CD14-positive monocyte (primary cell): ENCODE results near the gene SKIC8. TPM values are rescaled to one million over a fixed set of nuclear protein-coding genes. Genes with fewer than 3 reads are reported as not detected.

ENCODE experiments used
- DNase-seq, 3 donors: peaks; one replicate each; pipeline ENCODE4 v3.0.0-alpha.2; 2011 to 2022
- H2AFZ ChIP-seq: 2 replicates; pipeline ENCODE4 v1.6.0; 2012; ENCODE audit warnings: mild to moderate bottlenecking, low read depth, low read length, inconsistent platforms; ENCODE audit not compliant: insufficient read depth, poor library complexity, severe bottlenecking
- H3K27ac ChIP-seq, 2 donors: 1 replicate in 1 of 2; 2 replicates in 1 of 2; pipeline ENCODE4 v1.5.1; 2012 to 2013; ENCODE audit warnings: low read length in 2 of 2, control low read depth in 1 of 2, inconsistent platforms in 1 of 2, low read depth in 1 of 2, mild to moderate bottlenecking in 1 of 2
- H3K27me3 ChIP-seq, 2 donors: one replicate each; pipeline versions ENCODE4 v1.6.0 to v1.6.1; 2011 to 2013; ENCODE audit warnings: low read length in 2 of 2; ENCODE audit not compliant: control insufficient read depth in 2 of 2, insufficient read depth in 2 of 2
- H3K36me3 ChIP-seq, 2 donors: replicated peaks in 1 of 2; 1 replicate in 1 of 2; 2 replicates in 1 of 2; pipeline versions ENCODE4 v1.5.1 to v1.6.1; 2012 to 2013; ENCODE audit warnings: low read length in 2 of 2, control low read depth in 1 of 2, inconsistent platforms in 1 of 2, mild to moderate bottlenecking in 1 of 2; ENCODE audit not compliant: insufficient read depth in 2 of 2, control insufficient read depth in 1 of 2
- H3K4me1 ChIP-seq, 2 donors: 1 replicate in 1 of 2; 2 replicates in 1 of 2; pipeline versions ENCODE4 v1.5.1 to v1.6.1; 2012 to 2013; ENCODE audit warnings: low read length in 2 of 2, control low read depth in 1 of 2, inconsistent platforms in 1 of 2, mild to moderate bottlenecking in 1 of 2, moderate library complexity in 1 of 2; ENCODE audit not compliant: insufficient read depth in 2 of 2, control insufficient read depth in 1 of 2
- H3K4me2 ChIP-seq: replicated peaks from 2 replicates; pipeline ENCODE3; 2012; ENCODE audit warnings: low read length, moderate library complexity, mild to moderate bottlenecking; ENCODE audit not compliant: poor library complexity, severe bottlenecking; ENCODE audit errors: extremely low read depth
- H3K4me3 ChIP-seq, 3 experiments: fragments of 200-600 bp in 1 of 3; sonication (generic) in 1 of 3; replicated peaks in 1 of 3; 1 replicate in 2 of 3; 2 replicates in 1 of 3; pipeline ENCODE4 v1.5.1; 2011 to 2013; ENCODE audit warnings: low read length in 3 of 3, mild to moderate bottlenecking in 3 of 3, control low read depth in 2 of 3, low read depth in 2 of 3, inconsistent platforms in 1 of 3, moderate library complexity in 1 of 3
- H3K79me2 ChIP-seq: 2 replicates; pipeline ENCODE4 v1.6.0; 2012; ENCODE audit warnings: mild to moderate bottlenecking, control low read depth, inconsistent platforms, low read length, moderate library complexity; ENCODE audit not compliant: insufficient read depth
- H3K9ac ChIP-seq: 2 replicates; pipeline ENCODE4 v1.6.0; 2017; ENCODE audit warnings: low read length, mild to moderate bottlenecking; ENCODE audit not compliant: insufficient read depth, poor library complexity, severe bottlenecking
- H3K9me3 ChIP-seq, 2 donors: replicated peaks in 1 of 2; 1 replicate in 1 of 2; 2 replicates in 1 of 2; pipeline versions ENCODE4 v1.5.1 to v1.6.1; 2012 to 2013; ENCODE audit warnings: low read length in 2 of 2, control low read depth in 1 of 2; ENCODE audit not compliant: control insufficient read depth in 1 of 2, insufficient read depth in 1 of 2
- H4K20me1 ChIP-seq: 2 replicates; pipeline ENCODE4 v1.6.0; 2012; ENCODE audit warnings: mild to moderate bottlenecking, low read length, control low read depth, moderate library complexity; ENCODE audit not compliant: insufficient read depth
- H3K27ac Mint-ChIP-seq, 7 donors: one replicate each; pipeline ENCODE4 v1.8.0; 2020; ENCODE audit warnings: mild to moderate bottlenecking in 7 of 7, mixed read lengths in 7 of 7, moderate library complexity in 6 of 7, inconsistent platforms in 2 of 7
- H3K27me3 Mint-ChIP-seq, 3 donors: one replicate each; pipeline ENCODE4 v1.8.0; 2021 to 2022; ENCODE audit warnings: low read depth in 3 of 3, mild to moderate bottlenecking in 3 of 3, mixed read lengths in 3 of 3, moderate library complexity in 3 of 3, inconsistent platforms in 1 of 3
- H3K36me3 Mint-ChIP-seq, 2 donors: one replicate each; pipeline ENCODE4 v1.8.0; 2020; ENCODE audit warnings: mixed read lengths in 2 of 2, inconsistent platforms in 1 of 2, mild to moderate bottlenecking in 1 of 2
- H3K4me1 Mint-ChIP-seq: one replicate; pipeline ENCODE4 v1.8.0; 2020; ENCODE audit warnings: mild to moderate bottlenecking, mixed read lengths
- H3K4me3 Mint-ChIP-seq, 2 donors: one replicate each; pipeline ENCODE4 v1.8.0; 2020; ENCODE audit warnings: mild to moderate bottlenecking in 2 of 2, mixed read lengths in 2 of 2, moderate library complexity in 1 of 2
- H3K9me3 Mint-ChIP-seq, 7 donors: one replicate each; pipeline ENCODE4 v1.8.0; 2020 to 2022; ENCODE audit warnings: mixed read lengths in 7 of 7, mild to moderate bottlenecking in 6 of 7, moderate library complexity in 6 of 7, inconsistent platforms in 2 of 7
- WGBS: methylation state at CpG from one replicate; pipeline ENCODE4 v1.1.5; 2013; ENCODE audit warnings: missing lambda C conversion rate; ENCODE audit not compliant: insufficient coverage; 5-methylcytosine and 5-hydroxymethylcytosine counted together
- intact Hi-C, 2 donors: fragments of 100-400 bp; cut with micrococcal nuclease; formaldehyde crosslinking; loops; one replicate each; pipeline versions ENCODE4 v1.15.0 to v1.15.1; 2023
- polyA plus RNA-seq, 3 donors: library from polyadenylated mRNA; depleted of rRNA in 1 of 3; unstranded in 2 of 3; stranded (reverse) in 1 of 3; fragments of 300-500 nt in 2 of 3; fragments of >200 nt in 1 of 3; fragmentation: Illumina TruSeq in 2 of 3; gene quantifications; 1 replicate in 2 of 3; 2 replicates in 1 of 3; pipeline ENCODE4 v1.2.3, GENCODE V29; 2012 to 2021
- TF ChIP-seq, protein P1 (sequence below): fragments of 200-600 bp; IDR thresholded peaks from one replicate; pipeline ENCODE4 v1.8.0; 2022; ENCODE audit warnings: antibody characterized with exemption, mild to moderate bottlenecking

The SKIC8 gene
- polyA plus RNA-seq, 3 donors, result 59.8 to 123 (median 88.0) TPM

DNA sequence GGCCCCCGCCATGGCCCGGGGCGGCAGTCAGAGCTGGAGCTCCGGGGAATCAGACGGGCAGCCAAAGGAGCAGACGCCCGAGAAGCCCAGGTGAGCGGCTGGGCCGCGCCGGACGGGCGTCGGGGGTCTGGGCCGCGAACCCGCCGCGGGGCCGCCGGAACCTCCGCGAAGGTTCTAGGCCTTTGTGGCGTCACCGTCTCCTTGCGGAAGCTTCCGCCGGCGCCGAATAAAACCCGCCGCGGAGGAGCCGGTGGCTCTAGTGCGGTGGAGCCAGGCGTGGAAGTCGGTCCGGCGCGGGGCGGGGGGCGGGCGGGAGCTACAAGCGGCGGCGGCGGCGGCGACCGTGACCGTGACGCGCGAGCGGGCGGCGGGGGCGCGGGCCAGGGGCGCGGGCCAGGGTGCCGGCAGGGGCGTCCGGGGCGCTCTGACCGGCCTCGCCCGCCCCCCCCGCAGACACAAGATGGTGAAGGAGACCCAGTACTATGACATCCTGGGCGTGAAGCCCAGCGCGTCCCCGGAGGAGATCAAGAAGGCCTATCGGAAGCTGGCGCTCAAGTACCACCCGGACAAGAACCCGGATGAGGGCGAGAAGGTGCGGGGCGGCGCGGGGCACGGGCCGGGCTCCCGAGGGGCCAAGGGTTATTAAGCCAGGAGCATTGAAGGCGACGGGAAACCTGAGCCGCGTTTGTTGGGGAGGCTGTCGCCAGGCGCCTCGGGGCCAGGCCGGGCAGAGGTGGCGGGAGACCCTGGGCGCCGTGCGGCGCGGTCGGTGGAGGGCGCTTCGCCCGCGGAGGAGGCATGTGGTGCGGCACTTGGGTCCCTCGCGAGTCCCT is 34.9 kb downstream of the SKIC8 start, which contains the start of gene DNAJA4:
Gene DNAJA4 (plus strand): TSS at position 259 of the 833 bp plus-strand sequence. CDS start 202 bp downstream, at position 461.
- Histone ChIP-seq H4K20me1 (no peaks in the 10 kb centered on the region), H3K4me3 (peak within 1 kb of the TSS; percentile 65 to 83 (median 70)), H3K4me2 (peak within 1 kb of the TSS; percentile 95), H3K27me3 (no peaks in the 10 kb centered on the region), H3K9me3 (no peaks in the 10 kb centered on the region), H3K36me3 (no peaks in the 10 kb centered on the region), H2AFZ (peak within 1 kb of the TSS; percentile 91), H3K27ac (peak within 1 kb of the TSS in 1 of 2 donors; percentile 64), H3K79me2 (peaks cover 15% of the 10 kb centered on the region), H3K9ac (peak within 1 kb of the TSS; percentile 74), H3K4me1 (peaks cover 11 to 19% of the 10 kb centered on the region in 2 donors)
- H3K4me1 Mint-ChIP-seq, result peaks cover 19% of the 10 kb centered on the region
- H3K9me3 Mint-ChIP-seq, result no peaks in the 10 kb centered on the region
- peaks cover 4 to 6% of the 10 kb centered on the region in 2 donors for H3K36me3 Mint-ChIP-seq
- H3K27me3 Mint-ChIP-seq, result peaks cover 0 to 3% (median 2%) of the 10 kb centered on the region in 3 donors
- DNase-seq, result peak; percentile 50 to 73 (median 62)
- 6% methylated on average over 107 of the region's 107 CpGs for WGBS
- TF ChIP-seq, protein P1, sequence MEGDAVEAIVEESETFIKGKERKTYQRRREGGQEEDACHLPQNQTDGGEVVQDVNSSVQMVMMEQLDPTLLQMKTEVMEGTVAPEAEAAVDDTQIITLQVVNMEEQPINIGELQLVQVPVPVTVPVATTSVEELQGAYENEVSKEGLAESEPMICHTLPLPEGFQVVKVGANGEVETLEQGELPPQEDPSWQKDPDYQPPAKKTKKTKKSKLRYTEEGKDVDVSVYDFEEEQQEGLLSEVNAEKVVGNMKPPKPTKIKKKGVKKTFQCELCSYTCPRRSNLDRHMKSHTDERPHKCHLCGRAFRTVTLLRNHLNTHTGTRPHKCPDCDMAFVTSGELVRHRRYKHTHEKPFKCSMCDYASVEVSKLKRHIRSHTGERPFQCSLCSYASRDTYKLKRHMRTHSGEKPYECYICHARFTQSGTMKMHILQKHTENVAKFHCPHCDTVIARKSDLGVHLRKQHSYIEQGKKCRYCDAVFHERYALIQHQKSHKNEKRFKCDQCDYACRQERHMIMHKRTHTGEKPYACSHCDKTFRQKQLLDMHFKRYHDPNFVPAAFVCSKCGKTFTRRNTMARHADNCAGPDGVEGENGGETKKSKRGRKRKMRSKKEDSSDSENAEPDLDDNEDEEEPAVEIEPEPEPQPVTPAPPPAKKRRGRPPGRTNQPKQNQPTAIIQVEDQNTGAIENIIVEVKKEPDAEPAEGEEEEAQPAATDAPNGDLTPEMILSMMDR, result peak; percentile 22
- H3K27ac Mint-ChIP-seq, result peak within 1 kb of the TSS in 6 of 7 donors; percentile 19 to 80 (median 54)
- H3K4me3 Mint-ChIP-seq, result peak within 1 kb of the TSS; percentile 84 to 87
- intact Hi-C loops, result no loop called here

DNA sequence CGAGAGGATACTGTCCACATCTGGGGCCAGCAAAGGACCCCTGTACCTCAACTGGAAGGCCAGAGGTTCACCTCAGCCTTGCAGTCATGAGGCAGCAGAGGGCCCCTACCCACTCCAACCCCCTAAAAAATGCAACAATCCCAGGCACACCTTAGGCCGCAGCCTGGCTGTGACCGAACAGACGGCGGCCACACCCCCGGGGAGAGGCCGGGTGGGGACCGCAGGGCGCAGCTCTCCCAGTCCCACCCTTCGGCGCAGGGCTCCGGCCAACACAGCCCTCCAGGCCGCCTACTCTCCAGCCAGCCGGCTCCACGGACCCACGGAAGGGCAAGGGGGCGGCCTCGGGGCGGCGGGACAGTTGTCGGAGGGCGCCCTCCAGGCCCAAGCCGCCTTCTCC is 35.5 kb downstream of the SKIC8 start:
- peaks cover 13% of the 10 kb centered on the region for H3K79me2 ChIP-seq
- H3K9me3 ChIP-seq, result no peaks in the 10 kb centered on the region
- no peaks in the 10 kb centered on the region for H3K36me3 ChIP-seq
- peak overlapping the region; percentile 74 for H3K9ac ChIP-seq
- no peaks in the 10 kb centered on the region for H3K9me3 Mint-ChIP-seq
- 86% methylated on average over 22 of the region's 23 CpGs for WGBS
- H3K27ac ChIP-seq, result no peak overlapping the region
- intact Hi-C loops, result no loop called here
- peak overlapping the region; percentile 95 for H3K4me2 ChIP-seq
- H3K27me3 Mint-ChIP-seq, result peaks cover 0 to 3% (median 2%) of the 10 kb centered on the region in 3 donors
- peak overlapping the region in 2 of 3 experiments; percentile 65 to 83 for H3K4me3 ChIP-seq
- peaks cover 11 to 19% of the 10 kb centered on the region in 2 donors for H3K4me1 ChIP-seq
- H3K36me3 Mint-ChIP-seq, result peaks cover 3% of the 10 kb centered on the region in 2 donors
- H3K4me3 Mint-ChIP-seq, result peak overlapping the region; percentile 67 to 75
- peaks cover 19% of the 10 kb centered on the region for H3K4me1 Mint-ChIP-seq
- TF ChIP-seq, protein P1, result no peak
- DNase-seq, result no peak
- peak overlapping the region in 4 of 7 donors; percentile 30 to 54 (median 45) for H3K27ac Mint-ChIP-seq
- no peaks in the 10 kb centered on the region for H3K27me3 ChIP-seq
- H2AFZ ChIP-seq, result peak overlapping the region; percentile 91
- H4K20me1 ChIP-seq, result no peaks in the 10 kb centered on the region
